Measurements from ENCODE around the gene TSPAN4.

TSPAN4 gene

DNA sequence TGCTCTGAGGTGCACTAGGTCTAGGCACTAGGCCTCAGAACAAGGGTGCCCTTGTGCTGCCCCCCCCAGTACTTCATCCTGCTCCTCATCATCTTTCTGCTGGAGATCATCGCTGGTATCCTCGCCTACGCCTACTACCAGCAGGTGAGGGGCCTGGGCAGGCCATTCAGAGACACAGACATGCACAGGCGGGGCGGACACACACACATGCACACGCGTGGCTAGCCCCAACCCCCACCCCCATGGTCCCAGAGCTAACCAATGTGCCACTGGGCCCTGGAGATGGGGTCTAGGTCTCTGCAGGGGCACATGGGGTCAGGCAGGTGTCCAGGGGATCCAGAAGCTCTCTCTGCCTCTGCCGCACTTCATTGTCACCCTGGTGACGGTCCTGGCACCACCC lies 6.0 kb upstream of the TSPAN4 start:
- no peak for DNase-seq

DNA sequence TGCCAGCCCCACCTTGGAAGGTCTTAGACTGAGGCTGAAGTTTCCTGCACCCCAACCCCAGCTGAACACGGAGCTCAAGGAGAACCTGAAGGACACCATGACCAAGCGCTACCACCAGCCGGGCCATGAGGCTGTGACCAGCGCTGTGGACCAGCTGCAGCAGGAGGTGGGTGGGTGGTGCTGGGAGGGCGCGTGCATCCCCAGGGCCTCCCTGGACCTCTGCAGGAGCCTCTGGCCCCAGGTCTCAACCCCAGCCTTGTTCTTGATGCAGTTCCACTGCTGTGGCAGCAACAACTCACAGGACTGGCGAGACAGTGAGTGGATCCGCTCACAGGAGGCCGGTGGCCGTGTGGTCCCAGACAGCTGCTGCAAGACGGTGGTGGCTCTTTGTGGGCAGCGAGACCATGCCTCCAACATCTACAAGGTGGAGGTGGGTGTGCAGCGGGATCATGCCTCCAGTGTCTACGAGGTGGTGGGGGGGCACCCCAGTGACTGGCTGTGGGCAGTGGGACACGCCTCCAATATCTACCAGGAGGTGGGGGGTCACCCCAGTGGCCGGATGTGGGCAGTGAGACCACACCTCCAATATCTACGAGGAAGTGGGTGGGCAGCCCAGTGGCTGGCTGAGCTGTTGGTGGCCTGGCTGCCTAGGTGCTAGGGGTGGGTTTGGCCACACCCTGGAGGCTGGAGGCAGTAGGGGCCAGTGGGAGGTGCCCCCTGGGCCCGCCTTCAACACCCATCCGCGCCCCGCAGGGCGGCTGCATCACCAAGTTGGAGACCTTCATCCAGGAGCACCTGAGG lies 5.3 kb upstream of the TSPAN4 start:
- DNase-seq, result no peak

DNA sequence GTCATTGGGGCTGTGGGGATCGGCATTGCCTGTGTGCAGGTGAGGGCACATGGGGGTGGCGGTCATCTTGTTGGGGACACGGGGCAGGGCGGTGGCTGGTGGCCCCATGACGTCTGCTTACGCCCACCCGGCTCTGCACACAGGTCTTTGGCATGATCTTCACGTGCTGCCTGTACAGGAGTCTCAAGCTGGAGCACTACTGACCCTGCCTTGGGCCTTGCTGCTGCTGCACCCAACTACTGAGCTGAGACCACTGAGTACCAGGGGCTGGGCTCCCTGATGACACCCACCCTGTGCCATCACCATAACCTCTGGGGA lies 4.7 kb upstream of the TSPAN4 start:
- DNase-seq, result no peak

DNA sequence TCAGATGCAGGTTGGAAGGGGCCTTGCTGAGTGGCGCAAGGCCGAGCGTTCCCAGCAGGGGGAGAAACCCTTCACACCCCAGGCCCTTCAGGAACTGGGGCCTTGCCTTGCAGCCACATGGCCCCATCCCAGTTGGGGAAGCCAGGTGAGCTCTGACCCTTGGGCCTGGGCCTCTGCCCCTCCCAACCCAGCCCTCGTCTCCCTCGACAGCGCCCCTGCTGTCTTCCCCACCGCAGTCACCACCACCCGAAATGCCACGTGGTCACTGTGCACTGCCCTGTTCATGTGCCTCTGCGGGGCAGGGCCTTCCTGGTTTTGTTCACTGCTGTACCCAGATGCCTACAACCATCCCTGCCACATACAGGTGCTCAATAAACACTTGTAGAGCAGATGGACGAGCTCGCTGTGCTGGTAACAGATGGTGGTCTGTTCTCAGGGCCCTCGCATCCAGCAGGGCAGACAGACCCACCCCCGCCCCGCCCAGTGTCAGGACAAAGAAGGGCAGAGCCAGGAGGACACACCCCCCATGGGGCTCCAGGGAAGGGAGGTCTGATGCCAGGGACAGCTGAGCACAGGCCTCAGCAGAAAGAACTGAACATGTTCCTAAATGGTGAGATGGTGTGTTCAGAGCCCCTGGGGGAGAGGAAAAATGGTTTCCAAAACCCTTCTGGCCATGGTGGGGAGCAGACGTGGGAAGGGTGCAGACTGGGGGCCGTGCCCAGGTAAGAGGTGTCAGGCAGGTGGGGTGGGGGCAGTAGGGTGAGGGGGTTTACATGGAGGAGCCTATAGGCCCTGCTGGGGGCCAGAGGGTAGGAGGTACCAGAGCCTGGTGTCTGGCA lies 4.0 kb upstream of the TSPAN4 start:
- DNase-seq, result no peak

DNA sequence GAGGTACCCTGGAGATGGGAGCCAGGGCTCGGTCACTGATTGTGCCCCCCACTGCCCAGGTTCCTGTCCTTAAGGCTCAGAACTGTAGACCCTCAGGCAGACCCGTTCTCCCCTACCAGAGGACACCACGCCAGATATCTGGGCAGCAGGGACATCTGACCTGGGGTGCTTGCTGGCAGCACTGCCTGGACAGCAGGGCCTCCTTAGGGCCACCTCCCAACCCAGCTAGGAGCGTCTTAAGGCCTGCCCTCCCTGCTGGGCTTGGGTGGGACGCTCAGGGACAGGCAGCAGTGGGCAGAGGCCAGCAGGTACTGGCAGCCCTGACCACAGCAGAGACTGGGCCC lies 3.4 kb upstream of the TSPAN4 start:
- DNase-seq, result no peak

DNA sequence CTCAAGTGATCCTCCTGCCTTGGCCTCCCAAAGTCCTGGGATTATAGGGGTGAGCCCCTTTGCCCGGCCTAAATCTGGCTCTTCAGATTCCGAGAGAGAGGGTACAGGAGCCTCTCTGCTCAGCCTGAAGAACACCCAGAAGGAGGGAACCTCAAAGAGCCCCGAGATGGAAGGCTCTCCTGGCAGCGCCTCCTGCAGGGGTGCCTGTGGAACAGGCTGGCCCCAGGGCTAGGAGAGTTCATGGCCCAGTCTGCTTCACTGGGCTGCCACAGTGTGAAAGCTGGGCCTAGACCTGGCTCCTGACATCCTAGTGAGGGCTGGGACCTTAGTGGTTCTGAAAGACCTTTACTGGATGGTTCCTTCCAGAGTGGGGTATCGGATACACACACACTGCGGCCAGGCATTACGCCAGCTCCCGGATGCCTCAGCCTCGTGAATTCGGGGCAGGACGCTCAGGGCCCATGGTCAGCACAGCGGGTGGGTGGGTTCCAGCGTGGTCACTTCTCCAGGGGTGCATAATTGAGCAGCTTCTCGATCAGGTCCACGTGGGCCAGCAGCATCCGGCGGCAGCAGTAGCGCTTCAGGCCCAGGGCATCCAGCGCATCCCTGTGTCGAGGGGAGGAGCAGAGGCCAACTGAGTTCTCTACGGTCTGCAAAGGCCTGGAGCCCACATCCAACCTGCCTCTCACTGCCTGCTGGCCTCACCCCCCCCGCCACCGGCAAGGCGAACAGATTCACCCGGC lies 2.6 kb upstream of the TSPAN4 start:
- no peak for DNase-seq

DNA sequence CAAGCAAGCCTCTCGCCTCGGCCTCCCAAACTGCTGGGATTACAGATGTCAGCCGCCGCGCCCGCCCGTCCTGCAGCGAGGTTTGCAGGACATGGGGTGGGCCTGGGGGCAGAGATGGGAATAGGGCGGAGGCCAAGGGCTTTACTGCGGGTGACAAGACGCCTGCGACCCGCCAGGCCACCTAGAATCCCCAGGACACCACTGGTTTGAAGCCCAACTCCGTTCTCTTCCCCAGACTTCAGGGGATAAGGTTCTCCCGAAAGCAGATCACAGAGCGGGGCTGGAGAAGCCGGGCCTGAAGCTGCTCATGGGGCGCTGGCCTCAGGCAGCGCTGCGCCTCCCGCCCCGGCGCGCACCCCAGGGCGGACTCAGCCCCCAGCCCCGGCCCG lies 677 bp upstream of the TSPAN4 start:
- DNase-seq, result no peak

DNA sequence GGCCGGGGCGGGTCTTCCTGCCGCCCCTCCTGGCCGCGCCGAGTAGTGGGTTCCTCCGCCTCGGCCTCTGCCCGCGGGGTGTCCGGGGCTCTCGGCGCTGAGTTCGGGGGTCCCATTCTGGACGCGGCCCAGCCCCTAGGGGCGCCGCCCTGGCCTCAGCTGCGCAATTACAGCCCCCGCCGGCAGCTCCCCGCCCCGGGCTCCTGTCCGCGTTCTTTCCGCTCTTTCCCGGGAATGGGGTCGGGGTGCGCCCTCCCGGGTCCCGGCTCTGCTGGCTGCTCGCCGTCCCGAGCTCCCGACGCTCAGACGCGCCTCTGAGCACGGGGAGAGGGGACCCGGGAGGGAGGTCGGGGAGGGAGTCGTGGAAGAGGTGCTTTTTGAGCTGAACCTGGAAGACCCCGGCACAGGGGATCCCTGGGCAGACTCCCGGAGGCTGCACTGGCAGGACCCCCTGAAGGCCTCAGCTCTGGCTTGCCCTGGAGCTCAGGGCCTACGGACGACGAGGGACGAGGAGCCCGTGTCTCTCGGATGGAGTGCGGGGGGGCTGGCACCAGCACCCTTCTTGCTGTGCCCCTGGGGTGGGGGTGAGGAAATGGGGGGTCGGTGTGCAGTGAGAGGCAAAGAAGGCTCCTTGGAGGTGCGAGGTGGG lies 558 bp downstream of the TSPAN4 start:
- no peak for DNase-seq

DNA sequence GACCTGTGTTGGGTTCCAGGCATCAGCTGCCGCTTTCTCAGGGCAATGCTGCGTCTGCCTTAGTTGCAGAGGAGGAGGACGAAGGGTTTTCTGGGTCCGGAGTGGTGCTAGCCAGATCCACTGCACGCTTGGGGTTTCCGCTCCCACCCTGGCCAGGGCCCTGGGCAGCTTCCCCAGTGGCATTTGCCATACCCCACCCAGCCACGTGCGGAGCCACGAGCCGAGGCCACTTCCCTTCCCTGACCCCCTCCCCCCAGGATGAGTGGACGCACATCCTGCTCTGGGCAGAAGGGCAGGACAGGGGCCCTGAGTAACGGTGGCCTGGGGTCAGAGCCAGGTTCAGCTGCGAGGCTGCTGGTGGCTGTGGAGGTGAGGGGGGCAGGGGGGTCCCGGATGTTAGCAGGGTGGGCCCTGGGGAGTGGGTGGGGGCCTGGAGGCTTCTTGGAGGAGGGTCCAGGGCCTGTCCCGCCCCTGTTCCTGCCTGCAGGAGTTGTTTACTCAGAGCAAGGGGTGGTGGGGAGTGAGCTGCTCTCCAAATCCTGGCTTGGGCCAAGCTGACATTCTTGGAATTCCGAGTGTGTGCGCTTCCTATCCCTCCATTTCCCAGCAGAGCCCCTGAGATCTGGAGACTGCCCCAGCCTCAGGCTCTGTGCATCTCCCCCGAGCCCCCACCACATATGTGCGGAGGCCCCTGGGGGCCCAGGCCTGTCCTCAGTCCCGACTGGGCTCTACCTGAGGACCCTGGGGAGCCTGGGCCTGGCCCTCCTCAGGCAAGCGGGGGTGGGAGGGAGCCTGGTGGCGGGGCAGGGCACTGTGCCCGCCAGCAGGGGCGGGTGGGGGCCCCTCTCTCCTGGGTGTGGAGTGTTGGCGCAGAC lies 1.4 kb downstream of the TSPAN4 start:
- DNase-seq, result peak; percentile 90

DNA sequence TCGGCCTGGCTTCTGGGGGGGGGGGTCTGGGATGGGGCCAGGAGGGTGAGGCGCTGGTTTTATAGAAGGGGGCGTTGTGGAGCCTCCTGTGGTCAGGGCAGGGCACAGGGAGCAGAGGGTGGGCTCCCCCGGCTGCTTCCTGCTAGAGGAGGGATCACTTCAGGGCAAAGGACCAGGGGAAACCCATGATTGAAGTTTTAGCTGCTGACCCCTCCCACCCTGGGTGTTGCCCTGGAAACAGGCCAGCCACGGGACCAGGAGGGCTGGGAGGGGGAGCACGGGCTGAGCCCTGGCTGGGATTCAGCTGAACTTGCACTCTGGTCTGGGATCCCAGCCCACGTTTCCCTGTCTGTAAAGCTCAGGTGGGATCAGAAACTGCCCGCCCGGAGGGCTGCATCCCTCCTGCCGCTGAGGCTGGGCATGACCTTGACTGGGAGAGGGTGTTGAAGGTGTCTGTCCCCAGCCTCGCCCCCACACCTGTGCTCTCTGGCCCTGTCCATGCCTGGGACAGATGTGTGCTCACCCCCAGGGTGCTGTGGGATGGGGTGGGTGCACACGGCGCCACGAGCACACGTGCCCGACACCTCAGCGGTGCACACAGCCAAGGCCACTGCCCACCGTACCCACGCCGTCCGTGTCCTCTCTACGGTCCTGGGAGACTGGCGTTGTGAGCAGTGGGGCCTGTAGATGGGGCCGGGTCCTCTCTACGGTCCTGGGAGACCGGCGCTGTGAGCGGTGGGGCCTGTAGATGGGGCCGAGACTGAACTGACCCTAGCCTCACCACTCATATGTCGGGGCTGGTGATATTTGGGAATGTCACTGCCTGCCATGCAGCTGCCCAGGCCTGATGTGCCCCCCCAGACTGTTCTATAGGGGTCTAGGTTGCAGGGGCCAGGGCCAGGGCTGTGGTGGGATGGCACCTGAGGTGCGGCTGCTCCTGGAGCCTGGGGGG lies 2.3 kb downstream of the TSPAN4 start:
- peak; percentile 97 for DNase-seq

DNA sequence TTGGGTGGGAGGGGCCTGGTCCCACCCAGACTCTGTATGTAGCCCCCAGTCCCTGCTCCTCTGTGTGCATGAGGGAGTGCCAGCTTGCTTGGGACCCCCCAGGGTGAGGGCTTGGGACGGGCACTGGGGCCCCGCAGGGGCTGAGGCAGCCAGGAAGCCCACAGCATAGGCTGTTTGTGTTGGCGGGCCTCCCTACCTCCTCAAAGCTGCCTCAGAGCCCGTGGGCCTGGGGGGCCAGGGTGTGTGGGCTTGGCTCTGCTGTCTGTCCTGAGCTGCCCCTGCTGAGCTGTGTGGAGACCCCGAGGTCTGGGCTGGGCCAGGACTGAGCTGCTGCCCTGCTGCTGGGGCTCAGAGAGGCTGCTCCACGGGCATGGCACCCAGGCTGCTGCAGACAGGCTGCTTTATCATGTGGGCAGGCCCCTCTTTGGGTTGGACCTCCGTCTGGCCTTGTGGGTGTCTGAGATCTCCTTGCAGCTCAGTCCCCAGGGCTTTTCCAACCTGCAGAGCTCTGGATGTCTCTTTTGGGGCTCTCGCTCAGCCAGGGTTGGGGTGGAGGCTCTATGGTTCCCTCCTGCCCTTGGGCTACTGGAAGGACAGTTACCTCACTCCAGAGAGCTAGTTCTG lies 3.3 kb downstream of the TSPAN4 start:
- DNase-seq, result peak; percentile 80

DNA sequence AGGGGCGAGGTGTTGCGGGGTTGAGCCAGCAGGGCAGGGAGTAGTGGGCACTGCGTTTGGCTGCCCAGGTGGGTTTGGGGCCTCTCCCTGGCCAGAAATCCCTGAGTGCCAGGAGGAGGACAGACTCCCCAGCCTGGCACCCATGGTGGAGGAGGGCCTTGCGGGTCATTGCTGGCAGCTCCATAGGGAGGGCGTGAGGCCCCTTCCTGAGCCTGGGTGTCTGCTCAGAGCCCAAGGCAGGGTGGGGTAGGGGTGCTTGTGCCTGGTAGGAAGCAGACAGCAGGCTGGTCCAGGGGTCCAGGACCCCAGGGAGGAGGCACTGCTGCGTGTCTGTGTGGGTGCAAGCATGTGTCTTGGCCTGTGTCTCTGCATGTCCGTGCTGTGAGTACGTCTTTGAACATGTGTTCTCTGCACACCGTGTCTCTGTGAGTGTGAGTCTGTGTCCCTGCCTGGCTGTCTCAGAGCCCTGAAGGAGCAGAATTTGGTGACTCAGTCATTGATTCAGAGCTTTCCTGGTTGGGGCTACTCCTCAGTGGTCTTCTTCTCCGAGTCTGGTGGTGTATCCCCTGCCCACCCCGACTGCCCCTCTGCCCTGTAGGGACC lies 3.9 kb downstream of the TSPAN4 start:
- no peak for DNase-seq

DNA sequence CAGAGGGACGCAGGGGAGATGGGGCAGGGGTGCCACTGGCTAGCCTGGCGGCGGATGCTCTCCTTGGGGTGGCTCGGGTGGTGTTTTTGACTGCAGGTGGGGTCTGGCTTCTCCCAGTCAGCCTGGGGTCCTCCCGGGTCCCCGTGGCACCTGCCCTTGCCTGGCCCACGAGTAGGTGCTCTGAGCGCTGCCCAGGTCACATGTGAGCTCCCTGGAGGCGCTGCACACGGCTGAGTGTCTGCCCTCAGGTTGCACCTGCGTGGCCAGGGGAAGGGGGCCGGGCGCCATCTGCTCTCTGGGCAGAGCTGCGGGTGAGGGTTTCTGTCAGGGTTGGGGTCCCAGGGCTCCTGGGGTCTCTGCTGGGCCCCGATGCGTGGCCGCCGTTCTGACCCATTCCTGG lies 5.2 kb downstream of the TSPAN4 start:
- DNase-seq, result no peak

DNA sequence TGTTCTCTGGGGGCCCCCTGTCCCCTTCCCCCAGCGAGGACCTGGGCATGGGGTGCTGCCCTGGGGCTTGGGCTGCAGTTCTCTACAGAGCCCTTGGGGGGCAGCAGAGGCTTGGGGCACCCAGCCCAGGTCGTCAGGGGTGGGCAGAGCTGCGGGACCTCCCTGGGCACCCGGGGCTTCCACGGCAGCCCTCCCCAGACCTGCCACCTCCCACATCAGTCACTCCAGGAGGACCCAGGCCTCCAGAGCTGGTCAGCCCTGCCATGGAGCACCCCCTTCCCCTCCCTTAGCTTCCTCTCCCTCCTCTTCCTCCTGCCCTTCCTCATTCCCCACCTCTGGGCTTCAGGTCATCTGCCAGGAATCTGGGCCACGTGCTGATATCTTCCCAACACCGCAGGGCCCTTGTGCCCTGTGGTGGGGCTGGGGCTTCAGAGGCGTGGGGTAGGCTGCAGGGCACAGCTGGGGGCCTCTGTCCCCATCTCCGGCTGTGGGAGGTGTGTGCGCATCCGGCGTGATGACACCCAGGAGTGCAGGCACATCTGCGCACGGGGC lies 5.8 kb downstream of the TSPAN4 start:
- DNase-seq, result no peak

DNA sequence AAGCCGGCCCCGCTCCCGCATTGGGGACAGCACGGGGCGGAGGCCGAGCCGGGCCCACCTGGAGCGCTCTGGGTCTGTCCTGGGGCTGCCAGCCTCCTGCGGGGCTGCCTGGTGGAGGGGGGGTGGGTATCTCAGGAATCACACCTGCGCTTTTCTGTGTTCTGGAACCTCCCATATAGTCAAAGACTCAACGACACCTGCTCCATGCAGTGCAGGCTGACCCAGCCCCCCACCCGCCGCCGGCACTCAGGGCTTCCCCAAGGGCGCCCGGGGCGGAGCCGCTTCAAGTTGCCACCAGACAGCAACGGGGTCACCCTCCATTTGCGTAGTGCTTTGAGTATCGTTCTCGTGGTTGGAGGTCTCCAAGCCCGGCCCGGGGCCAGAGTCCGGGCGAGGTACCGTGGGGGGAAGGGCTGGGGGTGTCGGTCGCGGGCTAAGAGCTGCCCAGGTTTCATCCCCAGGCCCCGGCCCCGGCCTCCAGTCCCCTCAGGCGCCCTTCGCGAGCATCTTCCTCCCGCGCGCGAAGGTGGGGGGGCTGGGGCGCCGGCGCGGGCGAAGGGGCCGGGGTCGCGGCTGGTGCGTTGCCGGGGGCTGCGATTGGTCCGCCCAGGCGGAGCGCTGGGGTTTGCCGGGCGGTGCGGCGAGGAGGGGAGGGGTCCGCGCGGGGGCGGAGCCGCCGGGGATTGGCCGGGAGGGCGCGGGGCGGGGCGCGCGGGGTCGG lies 6.6 kb downstream of the TSPAN4 start:
- DNase-seq, result no peak

DNA sequence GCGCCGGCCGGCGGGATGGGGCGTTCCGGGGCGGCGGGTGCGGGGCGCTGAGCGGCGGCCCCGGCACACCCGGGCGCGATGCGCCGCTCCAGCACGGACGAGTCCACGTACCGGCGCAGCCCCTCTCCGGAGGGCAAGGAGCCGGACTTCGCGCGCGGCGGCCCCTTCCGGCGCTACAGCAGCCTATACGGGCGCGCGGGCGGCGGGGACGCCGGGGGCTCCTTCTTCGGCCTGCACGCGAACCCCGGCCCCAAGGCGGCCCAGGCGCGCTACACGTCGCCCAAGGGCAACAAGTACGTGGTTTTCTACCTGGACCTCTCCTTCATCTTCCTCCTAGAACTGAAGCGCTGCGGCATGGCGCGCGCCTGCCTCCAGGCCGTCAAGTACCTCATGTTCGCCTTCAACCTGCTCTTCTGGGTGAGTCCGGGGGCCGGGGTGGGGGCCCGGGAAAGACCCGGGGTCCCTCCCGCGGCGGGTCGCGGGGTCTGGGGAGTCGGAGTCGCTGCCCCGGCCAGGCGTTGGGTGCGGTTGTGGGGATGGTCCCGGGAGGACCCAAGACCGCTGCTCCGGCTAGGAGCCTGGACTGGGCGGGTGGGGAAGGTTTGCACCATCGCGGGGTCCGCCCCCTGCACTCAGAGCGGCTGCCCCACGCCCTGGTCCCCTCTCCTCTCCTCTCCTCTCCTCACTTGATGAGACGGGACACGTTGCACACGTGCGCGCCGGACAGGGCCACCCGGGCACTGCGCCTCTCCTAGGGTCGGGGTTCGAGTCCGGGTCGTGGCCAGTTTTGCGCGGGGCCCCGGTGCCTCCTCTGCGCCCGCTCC lies 7.5 kb downstream of the TSPAN4 start:
- no peak for DNase-seq

DNA sequence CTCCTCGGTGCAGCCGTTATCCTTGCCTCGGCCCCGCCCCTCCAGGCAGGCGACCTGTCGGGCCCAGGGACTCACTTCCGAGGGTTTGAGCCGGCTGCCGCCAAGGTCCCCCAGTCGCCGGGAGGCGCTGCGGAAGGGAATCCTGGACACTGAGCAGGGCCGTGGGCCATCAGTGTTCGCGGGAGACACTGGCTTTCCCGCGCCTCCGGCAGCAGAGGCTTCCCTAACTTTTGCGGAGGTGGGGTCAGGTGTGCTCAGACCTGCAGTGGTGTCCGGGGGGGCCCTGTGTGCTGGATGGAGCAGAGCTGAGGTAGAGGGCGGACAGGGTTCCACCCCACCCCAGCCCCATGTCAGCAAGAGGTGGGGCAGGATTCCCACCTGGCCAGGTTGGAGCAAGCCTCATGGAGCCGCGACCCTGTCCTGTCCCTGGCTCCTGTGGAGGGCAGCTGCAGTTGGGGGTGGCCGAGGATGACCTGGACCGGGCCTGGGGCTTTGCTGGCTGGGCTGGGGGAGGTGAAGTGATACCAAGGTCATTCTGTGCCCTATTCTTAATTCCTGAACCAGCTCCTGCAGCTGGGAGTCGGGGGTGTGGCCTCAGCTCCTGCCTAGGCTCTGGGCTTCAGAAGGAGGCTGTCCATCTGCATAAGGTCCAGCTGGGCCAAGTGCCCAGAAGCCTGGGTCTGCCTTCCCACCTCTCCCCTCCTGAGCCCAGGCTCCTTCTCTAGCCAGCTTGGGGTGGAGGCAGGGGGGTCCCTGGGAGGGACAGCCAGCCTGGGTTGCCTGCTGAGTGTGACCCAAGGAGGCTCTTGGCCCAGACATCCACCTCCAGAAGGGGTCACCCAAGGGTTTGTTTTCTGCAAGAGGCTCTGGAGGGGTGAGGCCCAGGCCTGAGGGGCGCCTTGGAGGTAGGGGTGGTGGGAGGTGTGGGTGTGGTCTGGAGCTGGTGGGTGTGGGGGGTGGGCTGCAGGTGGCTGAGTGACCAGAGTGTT lies 8.4 kb downstream of the TSPAN4 start:
- no peak for DNase-seq

Measured in left hindlimb (tissue), 1 donor.